ENCODE data around the gene LEFTY1.

The LEFTY1 gene

GRCh38 chr1:225861834-225862580 is 26.9 kb downstream of the LEFTY1 start:
- DNase-seq (ENCODE audit: low read depth): no peak
- no peak for TF ChIP-seq CTCF (conservative IDR thresholded peaks at IDR 0.05; ENCODE audit: low read length)
- no peak overlapping the region for H3K4me3 ChIP-seq (ENCODE audit: low read length)

- DNase-seq (ENCODE audit: low read depth): no peak
Measured at GRCh38 chr1:225860876-225861441, 28.0 kb downstream of the LEFTY1 start.

GRCh38 chr1:225860107-225860506 is 28.8 kb downstream of the LEFTY1 start:
- H3K4me3 ChIP-seq (ENCODE audit: low read length): no peak overlapping the region
- no peak for TF ChIP-seq CTCF (conservative IDR thresholded peaks at IDR 0.05; ENCODE audit: low read length)
- no peak for DNase-seq (ENCODE audit: low read depth)

More at GRCh38 chr1:225860876-225861441, 28.0 kb downstream of the LEFTY1 start:
- H3K4me3 ChIP-seq (ENCODE audit: low read length): no peak overlapping the region
- no peak for TF ChIP-seq CTCF (conservative IDR thresholded peaks at IDR 0.05; ENCODE audit: low read length)

GRCh38 chr1:225859151-225859550 is 29.8 kb downstream of the LEFTY1 start:
- TF ChIP-seq CTCF (conservative IDR thresholded peaks at IDR 0.05; ENCODE audit: low read length): no peak
- no peak overlapping the region for H3K4me3 ChIP-seq (ENCODE audit: low read length)
- DNase-seq (ENCODE audit: low read depth): no peak

GRCh38 chr1:225857256-225857655 is 31.7 kb downstream of the LEFTY1 start:
- DNase-seq (ENCODE audit: low read depth): no peak
- H3K4me3 ChIP-seq (ENCODE audit: low read length): no peak overlapping the region
- no peak for TF ChIP-seq CTCF (conservative IDR thresholded peaks at IDR 0.05; ENCODE audit: low read length)

- no peak for DNase-seq (ENCODE audit: low read depth)
- TF ChIP-seq CTCF (conservative IDR thresholded peaks at IDR 0.05; ENCODE audit: low read length): no peak
- no peak overlapping the region for H3K4me3 ChIP-seq (ENCODE audit: low read length)
Measured at GRCh38 chr1:225855503-225856300, 33.2 kb downstream of the LEFTY1 start.
